H9 (cell line): ENCODE results near the gene COL27A1. TPM values are rescaled to one million over a fixed set of nuclear protein-coding genes. Genes with fewer than 3 reads are reported as not detected.

ENCODE experiments used
- DNase-seq: peaks from one replicate; pipeline ENCODE4 v3.0.0-alpha.2; 2017
- H2AFZ ChIP-seq: one replicate; pipeline ENCODE4 v1.6.1; 2013; ENCODE audit warnings: mild to moderate bottlenecking, low read length, control low read depth, moderate library complexity
- H2AK5ac ChIP-seq: 2 replicates; pipeline ENCODE4 v1.6.1; 2013; ENCODE audit warnings: low read length, control low read depth, mixed read lengths; ENCODE audit not compliant: insufficient read length
- H2BK120ac ChIP-seq: one replicate; pipeline ENCODE4 v1.6.1; 2013; ENCODE audit warnings: low read depth, mild to moderate bottlenecking, low read length, control low read depth, inconsistent platforms; ENCODE audit not compliant: poor library complexity, severe bottlenecking
- H2BK12ac ChIP-seq: 2 replicates; pipeline ENCODE4 v1.6.1; 2013; ENCODE audit warnings: low read length, control low read depth, mixed read lengths, low read depth; ENCODE audit not compliant: insufficient read length
- H2BK15ac ChIP-seq: 2 replicates; pipeline ENCODE4 v1.6.1; 2013; ENCODE audit warnings: low read depth, low read length, control low read depth
- H2BK20ac ChIP-seq: one replicate; pipeline ENCODE4 v1.6.1; 2013; ENCODE audit warnings: low read depth, mild to moderate bottlenecking, low read length, control low read depth, inconsistent platforms; ENCODE audit not compliant: poor library complexity, severe bottlenecking
- H2BK5ac ChIP-seq: 2 replicates; pipeline ENCODE4 v1.6.1; 2013; ENCODE audit warnings: low read length, control low read depth, mixed read lengths; ENCODE audit not compliant: insufficient read length
- H3K14ac ChIP-seq: 2 replicates; pipeline ENCODE4 v1.6.1; 2013; ENCODE audit warnings: low read length, control low read depth; ENCODE audit not compliant: insufficient read depth
- H3K18ac ChIP-seq: 2 replicates; pipeline ENCODE4 v1.6.1; 2013; ENCODE audit warnings: low read depth, mild to moderate bottlenecking, mixed read lengths, low read length, control low read depth; ENCODE audit not compliant: insufficient read length
- H3K23ac ChIP-seq: 2 replicates; pipeline ENCODE4 v1.6.1; 2013; ENCODE audit warnings: low read length, control low read depth, mixed read lengths, low read depth; ENCODE audit not compliant: insufficient read length
- H3K23me2 ChIP-seq: 2 replicates; pipeline ENCODE4 v1.6.1; 2013; ENCODE audit warnings: low read depth, mild to moderate bottlenecking, mixed read lengths, low read length, control low read depth; ENCODE audit not compliant: insufficient read length, poor library complexity, severe bottlenecking
- H3K27ac ChIP-seq: 2 replicates; pipeline ENCODE4 v1.5.1; 2013; ENCODE audit warnings: low read length, control low read depth, mixed read lengths, low read depth; ENCODE audit not compliant: insufficient read length
- H3K27me3 ChIP-seq: 2 replicates; pipeline ENCODE4 v1.6.1; 2013; ENCODE audit warnings: low read length, control low read depth, inconsistent platforms; ENCODE audit not compliant: insufficient read depth
- H3K4ac ChIP-seq: 2 replicates; pipeline ENCODE4 v1.6.1; 2013; ENCODE audit warnings: low read depth, mild to moderate bottlenecking, control low read depth, inconsistent platforms, low read length, moderate library complexity
- H3K4me1 ChIP-seq: 2 replicates; pipeline ENCODE4 v1.6.1; 2013; ENCODE audit warnings: low read length, control low read depth, inconsistent platforms; ENCODE audit not compliant: insufficient read depth
- H3K4me2 ChIP-seq: 2 replicates; pipeline ENCODE4 v1.6.1; 2013; ENCODE audit warnings: low read length, control low read depth, mixed read lengths; ENCODE audit not compliant: insufficient read length, insufficient read depth
- H3K56ac ChIP-seq: 2 replicates; pipeline ENCODE4 v1.6.1; 2013; ENCODE audit warnings: low read depth, mild to moderate bottlenecking, mixed read lengths, low read length, control low read depth; ENCODE audit not compliant: insufficient read length
- H3K79me1 ChIP-seq: 2 replicates; pipeline ENCODE4 v1.6.1; 2013; ENCODE audit warnings: low read depth, mild to moderate bottlenecking, moderate library complexity, low read length, control low read depth, inconsistent platforms; ENCODE audit not compliant: insufficient read depth, poor library complexity, severe bottlenecking
- H3K79me2 ChIP-seq: 2 replicates; pipeline ENCODE4 v1.6.1; 2013; ENCODE audit warnings: low read length, control low read depth, inconsistent platforms; ENCODE audit not compliant: insufficient read depth
- H3K9ac ChIP-seq: 2 replicates; pipeline ENCODE4 v1.6.1; 2013; ENCODE audit warnings: low read length, control low read depth, mixed read lengths; ENCODE audit not compliant: insufficient read length; ENCODE audit errors: extremely low read depth
- H3K9me3 ChIP-seq: one replicate; pipeline ENCODE4 v1.6.1; 2013; ENCODE audit warnings: low read depth, low read length, inconsistent platforms; ENCODE audit not compliant: control insufficient read depth
- H3T11ph ChIP-seq: one replicate; pipeline ENCODE4 v1.6.1; 2013; ENCODE audit warnings: mild to moderate bottlenecking, low read length, control low read depth, inconsistent platforms
- H4K20me1 ChIP-seq: one replicate; pipeline ENCODE4 v1.6.1; 2013; ENCODE audit not compliant: control insufficient read depth, insufficient read length, insufficient read depth
- H4K5ac ChIP-seq: 2 replicates; pipeline ENCODE4 v1.6.1; 2013; ENCODE audit warnings: low read depth, mild to moderate bottlenecking, mixed read lengths, low read length, control low read depth; ENCODE audit not compliant: insufficient read length
- H4K8ac ChIP-seq: replicated peaks from 2 replicates; pipeline ENCODE4 v1.6.1; 2013; ENCODE audit warnings: low read length, control low read depth, mixed read lengths, low read depth; ENCODE audit not compliant: insufficient read length
- H4K91ac ChIP-seq: 2 replicates; pipeline ENCODE4 v1.6.1; 2013; ENCODE audit warnings: low read depth, mild to moderate bottlenecking, moderate library complexity, mixed read lengths, low read length, control low read depth; ENCODE audit not compliant: insufficient read length
- H3K27ac Mint-ChIP-seq, 3 experiments: 2 replicates in 2 of 3; 3 replicates in 1 of 3; pipeline ENCODE4 v1.8.0; 2020 to 2021; ENCODE audit warnings: mixed read lengths in 3 of 3, mild to moderate bottlenecking in 1 of 3, moderate library complexity in 1 of 3
- H3K27me3 Mint-ChIP-seq: 2 replicates; pipeline ENCODE4 v1.8.0; 2021; ENCODE audit warnings: low read depth, mild to moderate bottlenecking, moderate library complexity, mixed read lengths
- H3K36me3 Mint-ChIP-seq, 3 experiments: 2 replicates in 2 of 3; 3 replicates in 1 of 3; pipeline ENCODE4 v1.8.0; 2020 to 2021; ENCODE audit warnings: low read depth in 3 of 3, mixed read lengths in 3 of 3; ENCODE audit not compliant: insufficient read depth in 1 of 3
- H3K4me1 Mint-ChIP-seq, 2 experiments: 2 replicates each; pipeline ENCODE4 v1.8.0; 2020; ENCODE audit warnings: mixed read lengths in 2 of 2
- H3K4me3 Mint-ChIP-seq, 2 experiments: 2 replicates in 1 of 2; 3 replicates in 1 of 2; pipeline ENCODE4 v1.8.0; 2020 to 2021; ENCODE audit warnings: mild to moderate bottlenecking in 2 of 2, mixed read lengths in 2 of 2, moderate library complexity in 1 of 2
- H3K9me3 Mint-ChIP-seq, 2 experiments: 2 replicates in 1 of 2; 3 replicates in 1 of 2; pipeline ENCODE4 v1.8.0; 2020; ENCODE audit warnings: mild to moderate bottlenecking in 2 of 2, mixed read lengths in 2 of 2, moderate library complexity in 1 of 2
- WGBS: extraction: QIAGEN DNeasy Blood & Tissue Kit; methylation state at CpG from one replicate; pipeline ENCODE4 v1.1.7; 2013; ENCODE audit warnings: missing lambda C conversion rate, low lambda C conversion rate, mixed read lengths; ENCODE audit not compliant: insufficient read length; ENCODE audit errors: extremely low coverage; 5-methylcytosine and 5-hydroxymethylcytosine counted together
- total RNA-seq: library from RNA; stranded (reverse); gene quantifications from 2 replicates; pipeline ENCODE4 v1.2.1, GENCODE V29; 2021
- TF ChIP-seq, protein P1 (sequence below): fragments of 200-600 bp; sonication (generic); conservative IDR thresholded peaks from 3 replicates; pipeline ENCODE4 v1.8.0; 2021; ENCODE audit warnings: antibody characterized with exemption, mild to moderate bottlenecking

COL27A1 gene
- total RNA-seq, 1 experiment from 2014 or later = 17.9 TPM

DNA sequence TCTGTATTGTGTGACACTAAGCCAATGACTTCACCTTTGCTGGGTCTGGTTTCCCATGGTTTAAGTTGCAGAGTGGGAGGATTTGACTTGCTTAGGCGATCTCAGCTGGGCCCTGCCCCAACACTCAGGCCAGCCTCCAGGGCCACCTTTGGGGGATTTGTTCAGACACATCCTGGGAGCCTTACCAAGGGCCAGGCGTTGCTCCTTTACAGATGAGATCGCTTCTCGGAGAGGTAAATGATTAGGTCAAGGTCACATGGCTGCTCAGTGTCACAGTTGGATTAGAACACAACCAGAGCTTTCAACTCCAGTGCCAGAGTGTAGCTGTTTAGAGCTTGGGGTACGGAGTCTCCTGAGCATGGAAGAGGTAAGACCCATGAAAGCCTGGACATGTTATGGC lies 57.5 kb downstream of the COL27A1 start:
- Histone ChIP-seq H2AK5ac (no peak overlapping the region), H2BK5ac (no peak overlapping the region), H2BK12ac (no peak overlapping the region), H3K23me2 (no peaks in the 10 kb centered on the region), H3K4me2 (no peak overlapping the region), H3K18ac (no peak overlapping the region), H3K56ac (no peak overlapping the region), H4K8ac (no peak overlapping the region), H4K20me1 (no peaks in the 10 kb centered on the region), H3K4ac (no peak overlapping the region), H2BK120ac (no peak overlapping the region), H3K79me2 (no peaks in the 10 kb centered on the region), H2BK15ac (no peak overlapping the region), H4K5ac (no peak overlapping the region), H3K4me1 (no peaks in the 10 kb centered on the region), H3K79me1 (no peaks in the 10 kb centered on the region), H3K9ac (no peak overlapping the region), H3K14ac (no peak overlapping the region), H3T11ph (no peak overlapping the region), H2BK20ac (no peak overlapping the region), H4K91ac (no peak overlapping the region), H3K27ac (no peak overlapping the region), H3K23ac (no peak overlapping the region), H3K27me3 (no peaks in the 10 kb centered on the region), H3K9me3 (no peaks in the 10 kb centered on the region), H2AFZ (no peak overlapping the region)
- H3K36me3 Mint-ChIP-seq = peaks cover 0 to 15% (median 0%) of the 10 kb centered on the region in 3 experiments; a peak in 3 of 7 replicates
- WGBS = no CpG with 5 or more reads among the region's 5 CpGs
- peaks cover 0 to 4% of the 10 kb centered on the region in 2 experiments; a peak in 1 of 4 replicates for H3K4me1 Mint-ChIP-seq
- H3K4me3 Mint-ChIP-seq = no peak overlapping the region
- H3K9me3 Mint-ChIP-seq = no peaks in the 10 kb centered on the region
- TF ChIP-seq, protein P1, sequence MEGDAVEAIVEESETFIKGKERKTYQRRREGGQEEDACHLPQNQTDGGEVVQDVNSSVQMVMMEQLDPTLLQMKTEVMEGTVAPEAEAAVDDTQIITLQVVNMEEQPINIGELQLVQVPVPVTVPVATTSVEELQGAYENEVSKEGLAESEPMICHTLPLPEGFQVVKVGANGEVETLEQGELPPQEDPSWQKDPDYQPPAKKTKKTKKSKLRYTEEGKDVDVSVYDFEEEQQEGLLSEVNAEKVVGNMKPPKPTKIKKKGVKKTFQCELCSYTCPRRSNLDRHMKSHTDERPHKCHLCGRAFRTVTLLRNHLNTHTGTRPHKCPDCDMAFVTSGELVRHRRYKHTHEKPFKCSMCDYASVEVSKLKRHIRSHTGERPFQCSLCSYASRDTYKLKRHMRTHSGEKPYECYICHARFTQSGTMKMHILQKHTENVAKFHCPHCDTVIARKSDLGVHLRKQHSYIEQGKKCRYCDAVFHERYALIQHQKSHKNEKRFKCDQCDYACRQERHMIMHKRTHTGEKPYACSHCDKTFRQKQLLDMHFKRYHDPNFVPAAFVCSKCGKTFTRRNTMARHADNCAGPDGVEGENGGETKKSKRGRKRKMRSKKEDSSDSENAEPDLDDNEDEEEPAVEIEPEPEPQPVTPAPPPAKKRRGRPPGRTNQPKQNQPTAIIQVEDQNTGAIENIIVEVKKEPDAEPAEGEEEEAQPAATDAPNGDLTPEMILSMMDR = no peak
- no peak overlapping the region for H3K27ac Mint-ChIP-seq
- H3K27me3 Mint-ChIP-seq = no peaks in the 10 kb centered on the region
- DNase-seq = no peak
